ENCODE results near the gene C4orf50. TPM values are rescaled to one million over a fixed set of nuclear protein-coding genes. Genes with fewer than 3 reads are reported as not detected.

C4orf50 gene
- total RNA-seq, 1 donor from 2014 or later, result 2.3 TPM

DNA sequence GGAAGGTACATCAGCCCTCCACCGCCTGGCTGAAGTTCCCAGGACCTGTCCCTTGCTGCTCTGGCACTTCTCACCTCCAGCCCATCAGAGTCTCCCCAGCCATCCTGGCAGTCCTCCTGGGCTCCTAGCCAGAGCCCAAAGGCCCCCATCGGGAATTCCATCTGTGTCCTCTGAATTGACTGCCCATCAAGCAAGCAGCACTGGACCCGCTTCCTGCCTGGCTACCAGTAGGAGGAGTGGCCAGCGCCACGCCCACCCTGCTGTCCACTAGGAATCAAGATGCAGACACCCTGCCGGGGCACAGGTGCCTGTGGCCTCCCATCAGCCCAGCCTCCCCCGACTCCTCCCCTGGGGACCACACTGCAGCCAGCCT is 47.2 kb downstream of the C4orf50 start:
- intact Hi-C loops (cut with micrococcal nuclease), result no loop called here

GRCh38 chr4:5970381-5971077 is 47.7 kb downstream of the C4orf50 start:
- intact Hi-C loops (cut with micrococcal nuclease), result no loop called here

GRCh38 chr4:5969777-5970176 is 48.5 kb downstream of the C4orf50 start:
- intact Hi-C loops (cut with micrococcal nuclease), result no loop called here

DNA sequence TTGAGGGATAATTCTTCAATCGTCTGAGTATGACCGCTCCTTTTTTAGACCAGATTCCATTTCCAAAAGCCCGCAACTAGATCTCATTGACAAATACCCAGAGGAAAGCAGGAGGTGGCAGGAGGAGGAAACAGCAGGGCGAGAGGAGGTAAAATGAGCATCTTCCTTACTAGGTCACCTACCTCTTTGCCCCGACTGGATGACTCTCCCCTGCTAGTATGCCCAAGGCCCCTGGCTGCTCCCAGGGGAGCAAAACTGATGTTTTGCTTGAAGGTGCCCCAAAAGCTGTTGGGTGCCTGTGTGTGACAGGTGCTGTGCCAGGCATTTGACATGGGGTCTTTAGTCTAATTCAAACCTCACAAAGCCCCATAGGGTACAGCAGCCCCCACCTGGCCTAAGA is 48.9 kb downstream of the C4orf50 start:
- intact Hi-C loops (cut with micrococcal nuclease), result no loop called here

- intact Hi-C loops (cut with micrococcal nuclease), result no loop called here
Observed at GRCh38 chr4:5968246-5968645, 50.0 kb downstream of the C4orf50 start.

- intact Hi-C loops (cut with micrococcal nuclease), result no loop called here
Observed at GRCh38 chr4:5967783-5968182, 50.4 kb downstream of the C4orf50 start.

DNA sequence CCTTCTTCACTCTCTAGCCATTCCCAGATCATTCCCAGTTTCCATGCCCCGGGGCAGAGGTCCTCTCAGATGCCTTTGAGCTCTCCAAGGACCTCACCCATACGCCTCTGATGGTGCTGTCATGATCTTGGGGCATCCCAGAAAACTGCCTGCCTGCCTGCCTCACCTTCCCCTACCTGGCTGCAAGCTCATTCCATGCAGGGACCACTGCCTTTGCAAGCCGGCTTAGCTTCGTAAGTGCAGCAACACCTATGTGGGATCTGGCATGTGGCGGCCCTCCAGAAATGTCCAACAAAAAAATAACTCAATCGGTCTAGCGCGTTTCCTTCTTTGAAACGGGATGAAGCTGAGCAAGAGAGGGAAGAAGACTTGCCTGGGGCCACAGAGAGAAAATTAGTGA is 53.0 kb downstream of the C4orf50 start:
- intact Hi-C loops (cut with micrococcal nuclease), result no loop called here

- intact Hi-C loops (cut with micrococcal nuclease), result no loop called here
Observed at GRCh38 chr4:5964030-5964429, 54.2 kb downstream of the C4orf50 start.

GRCh38 chr4:5963611-5964010 is 54.6 kb downstream of the C4orf50 start:
- intact Hi-C loops (cut with micrococcal nuclease), result no loop called here

GRCh38 chr4:5962416-5962815 is 55.8 kb downstream of the C4orf50 start:
- intact Hi-C loops (cut with micrococcal nuclease), result no loop called here

DNA sequence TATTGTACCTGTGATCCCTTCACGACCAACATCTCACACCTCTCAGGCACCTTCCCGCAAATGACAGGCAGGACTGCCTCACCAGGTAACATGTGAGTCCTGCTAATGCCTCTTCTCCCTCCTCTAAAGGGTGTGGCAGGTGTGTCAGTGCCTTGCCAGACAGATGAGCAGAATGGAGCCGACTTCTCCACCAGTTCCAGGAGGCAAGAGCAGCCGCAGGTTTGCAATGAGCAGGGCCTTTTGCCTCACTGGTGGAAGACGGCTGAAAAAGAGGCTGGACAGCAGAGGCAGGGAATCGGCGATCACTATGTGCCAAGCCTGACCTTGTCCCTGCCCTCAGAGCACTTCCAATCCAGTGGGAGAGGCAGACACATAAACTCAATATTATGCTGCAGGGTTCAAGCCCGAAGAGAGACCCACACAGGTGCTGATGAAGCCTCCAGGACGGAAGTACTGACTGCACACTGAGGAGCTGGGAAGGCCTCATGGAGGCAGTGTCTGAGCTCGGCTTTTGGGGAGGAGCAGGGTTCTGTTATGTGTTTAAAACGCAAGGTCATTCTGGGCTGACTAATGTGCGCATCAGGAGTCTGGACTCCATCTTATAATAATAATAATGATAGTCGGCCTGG is 57.9 kb downstream of the C4orf50 start:
- intact Hi-C loops (cut with micrococcal nuclease), result no loop called here

GRCh38 chr4:5959211-5959982 is 58.8 kb downstream of the C4orf50 start:
- intact Hi-C loops (cut with micrococcal nuclease), result loop anchor here (10.0 kb wide), 1 partner anchor 135 kb away; no protein-coding TSS in a partner anchor

- intact Hi-C loops (cut with micrococcal nuclease), result loop anchor here (10.0 kb wide), 1 partner anchor 133 kb away; no protein-coding TSS in a partner anchor
Observed at GRCh38 chr4:5958199-5958735, 60.0 kb downstream of the C4orf50 start.

DNA sequence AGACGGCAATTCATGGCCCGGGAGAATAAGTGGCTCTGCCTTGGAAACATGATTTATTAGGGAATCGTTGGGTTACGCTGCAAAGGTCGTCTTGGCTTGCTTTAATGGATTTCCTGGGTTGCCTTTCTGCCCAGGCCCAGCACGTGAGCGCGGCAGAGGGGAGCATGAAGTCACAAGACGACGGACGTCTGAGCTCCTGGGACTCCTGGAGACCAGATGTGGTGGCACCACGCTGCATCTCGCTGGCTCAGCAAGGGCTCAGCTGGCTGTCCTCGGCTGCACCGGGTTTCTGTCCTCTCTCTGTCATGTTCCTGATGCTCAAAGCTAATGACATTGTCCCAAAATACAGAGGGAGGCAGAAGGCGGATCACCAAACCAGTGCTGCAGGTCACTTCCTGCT is 61.2 kb downstream of the C4orf50 start:
- intact Hi-C loops (cut with micrococcal nuclease), result loop anchor here (10.0 kb wide), 1 partner anchor 132 kb away; no protein-coding TSS in a partner anchor

DNA sequence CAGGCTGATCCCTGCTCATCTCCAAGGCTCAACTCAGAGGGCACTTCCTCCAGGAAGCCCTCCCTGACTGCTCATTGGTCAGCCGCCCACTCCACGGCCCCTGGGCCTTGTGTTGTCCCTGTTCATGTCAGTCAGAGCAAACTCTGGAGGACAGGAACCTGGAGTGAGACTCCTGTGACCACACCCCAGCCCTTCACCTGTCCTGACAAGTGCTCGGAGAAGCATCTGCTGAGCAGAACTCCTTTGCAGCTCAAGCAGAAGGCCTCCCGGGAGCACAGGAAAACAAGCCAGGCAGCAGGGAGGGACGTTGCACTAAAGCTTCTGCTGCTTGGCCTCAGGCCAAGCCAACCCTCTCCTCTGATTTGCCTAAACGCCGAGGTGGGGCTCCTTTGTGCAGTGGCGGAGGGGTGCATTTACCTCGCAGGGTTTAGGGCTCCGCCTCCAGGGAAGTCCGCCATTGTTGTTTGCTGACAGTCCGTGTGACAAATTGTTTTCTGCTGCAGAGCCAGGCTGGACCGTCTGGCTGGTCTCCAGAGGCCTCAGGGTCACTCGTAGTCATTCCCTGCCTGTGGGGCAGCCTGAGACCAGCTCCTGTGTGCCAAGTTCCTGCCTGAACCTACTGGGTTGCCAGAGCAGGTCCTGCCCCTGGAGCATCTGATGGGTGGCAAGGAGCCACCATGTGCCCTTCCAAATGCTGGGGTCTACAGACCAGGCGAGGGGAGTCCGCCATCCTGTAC is 61.8 kb downstream of the C4orf50 start:
- intact Hi-C loops (cut with micrococcal nuclease), result loop anchor here (10.0 kb wide), 1 partner anchor 132 kb away; no protein-coding TSS in a partner anchor

DNA sequence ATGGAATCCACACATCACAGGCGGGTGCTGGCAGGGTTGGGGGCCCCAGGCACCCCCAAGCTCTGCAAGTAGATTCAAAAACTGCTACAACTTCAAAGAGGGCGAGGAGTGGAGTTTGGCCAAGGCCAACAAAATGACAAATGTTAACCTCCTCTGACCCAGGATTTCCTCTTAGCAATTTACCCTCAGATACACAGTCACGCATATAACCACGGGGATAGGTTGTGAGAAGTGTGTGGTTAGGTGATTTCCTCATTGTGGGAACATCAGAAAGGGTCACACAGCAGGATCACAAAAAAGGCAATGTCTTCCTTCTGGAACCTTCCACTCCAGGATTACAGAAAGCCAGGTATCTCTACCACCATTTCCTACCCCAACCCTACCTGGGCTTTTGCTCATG is 62.4 kb downstream of the C4orf50 start:
- intact Hi-C loops (cut with micrococcal nuclease), result loop anchor here (10.0 kb wide), 1 partner anchor 131 kb away; no protein-coding TSS in a partner anchor

- intact Hi-C loops (cut with micrococcal nuclease), result loop anchor here (10.0 kb wide), 1 partner anchor 131 kb away; no protein-coding TSS in a partner anchor
Observed at GRCh38 chr4:5955201-5955821, 62.9 kb downstream of the C4orf50 start.

- intact Hi-C loops (cut with micrococcal nuclease), result loop anchor here (10.0 kb wide), 1 partner anchor 129 kb away; no protein-coding TSS in a partner anchor
Observed at GRCh38 chr4:5954056-5954760, 64.0 kb downstream of the C4orf50 start.
